ENCODE results near the gene OSBP2. TPM values are rescaled to one million over a fixed set of nuclear protein-coding genes. Genes with fewer than 3 reads are reported as not detected.
"Not testable (repeated sequence)": the region's sequence is repeated elsewhere in the genome, so short reads cannot be mapped to it uniquely, and the experiment has no call there.

Gene OSBP2
- total and polyA plus RNA-seq, 2 donors: 0.46 to 1.4 TPM

GRCh38 chr22:30704978-30705377 is 10.3 kb downstream of the OSBP2 start:
- Histone ChIP-seq H3K4me1 (ENCODE audit: control insufficient read depth in 2 of 2, insufficient read depth in 2 of 2, low read length in 2 of 2) (peaks cover 0 to 7% of the 10 kb centered on the region in 2 donors), H3K27me3 (ENCODE audit: control insufficient read depth in 2 of 2, insufficient read depth in 1 of 2, low read length in 1 of 2) (no peaks in the 10 kb centered on the region), H3K4me3 (ENCODE audit: low read length in 2 of 2) (no peak overlapping the region), H3K27ac (ENCODE audit: low read depth in 1 of 2, low read length in 1 of 2) (no peak overlapping the region), H3K9me3 (ENCODE audit: control insufficient read depth in 2 of 2, insufficient read depth in 1 of 2, low read length in 1 of 2) (no peaks in the 10 kb centered on the region), H3K36me3 (ENCODE audit: control insufficient read depth in 2 of 2, insufficient read depth in 2 of 2, low read length in 1 of 2) (no peaks in the 10 kb centered on the region)
- 97% methylated on average over 5 of the region's 5 CpGs for WGBS
- DNase-seq (ENCODE audit: low read depth in 6 of 9, low spot score in 9 of 9): no peak

- DNase-seq (ENCODE audit: low read depth in 6 of 9, low spot score in 9 of 9): no peak
- Histone ChIP-seq H3K9me3 (ENCODE audit: control insufficient read depth in 2 of 2, insufficient read depth in 1 of 2, low read length in 1 of 2) (no peaks in the 10 kb centered on the region), H3K27ac (ENCODE audit: low read depth in 1 of 2, low read length in 1 of 2) (no peak overlapping the region), H3K36me3 (ENCODE audit: control insufficient read depth in 2 of 2, insufficient read depth in 2 of 2, low read length in 1 of 2) (no peaks in the 10 kb centered on the region), H3K4me1 (ENCODE audit: control insufficient read depth in 2 of 2, insufficient read depth in 2 of 2, low read length in 2 of 2) (peaks cover 0 to 7% of the 10 kb centered on the region in 2 donors), H3K4me3 (ENCODE audit: low read length in 2 of 2) (no peak overlapping the region), H3K27me3 (ENCODE audit: control insufficient read depth in 2 of 2, insufficient read depth in 1 of 2, low read length in 1 of 2) (no peaks in the 10 kb centered on the region)
- WGBS: 78% methylated on average over 11 of the region's 11 CpGs
Observed at GRCh38 chr22:30705710-30706651, 11.3 kb downstream of the OSBP2 start.

GRCh38 chr22:30709980-30710379 is 15.3 kb downstream of the OSBP2 start:
- H3K4me1 ChIP-seq (ENCODE audit: control insufficient read depth in 2 of 2, insufficient read depth in 2 of 2, low read length in 2 of 2); H3K27me3 ChIP-seq (ENCODE audit: control insufficient read depth in 2 of 2, insufficient read depth in 1 of 2, low read length in 1 of 2); H3K36me3 ChIP-seq (ENCODE audit: control insufficient read depth in 2 of 2, insufficient read depth in 2 of 2, low read length in 1 of 2); H3K27ac ChIP-seq (ENCODE audit: low read depth in 1 of 2, low read length in 1 of 2); DNase-seq (ENCODE audit: low read depth in 6 of 9, low spot score in 9 of 9); H3K9me3 ChIP-seq (ENCODE audit: control insufficient read depth in 2 of 2, insufficient read depth in 1 of 2, low read length in 1 of 2); H3K4me3 ChIP-seq (ENCODE audit: low read length in 2 of 2): not testable (repeated sequence)
- WGBS: 86% methylated on average over 6 of the region's 6 CpGs

- H3K27me3 ChIP-seq (ENCODE audit: control insufficient read depth in 2 of 2, insufficient read depth in 1 of 2, low read length in 1 of 2): no peaks in the 10 kb centered on the region
- no peak for DNase-seq (ENCODE audit: low read depth in 6 of 9, low spot score in 9 of 9)
- H3K4me1 ChIP-seq (ENCODE audit: control insufficient read depth in 2 of 2, insufficient read depth in 2 of 2, low read length in 2 of 2): no peaks in the 10 kb centered on the region
- WGBS: 98% methylated on average over 1 of the region's 1 CpG
- H3K4me3 ChIP-seq (ENCODE audit: low read length in 2 of 2): no peak overlapping the region
- H3K36me3 ChIP-seq (ENCODE audit: control insufficient read depth in 2 of 2, insufficient read depth in 2 of 2, low read length in 1 of 2): no peaks in the 10 kb centered on the region
- H3K9me3 ChIP-seq (ENCODE audit: control insufficient read depth in 2 of 2, insufficient read depth in 1 of 2, low read length in 1 of 2): no peaks in the 10 kb centered on the region
- no peak overlapping the region for H3K27ac ChIP-seq (ENCODE audit: low read depth in 1 of 2, low read length in 1 of 2)
Observed at GRCh38 chr22:30712094-30712493, 17.4 kb downstream of the OSBP2 start.

GRCh38 chr22:30714062-30714461 is 19.4 kb downstream of the OSBP2 start:
- Histone ChIP-seq H3K4me3 (ENCODE audit: low read length in 2 of 2) (no peak overlapping the region), H3K27me3 (ENCODE audit: control insufficient read depth in 2 of 2, insufficient read depth in 1 of 2, low read length in 1 of 2) (no peaks in the 10 kb centered on the region), H3K4me1 (ENCODE audit: control insufficient read depth in 2 of 2, insufficient read depth in 2 of 2, low read length in 2 of 2) (no peaks in the 10 kb centered on the region), H3K9me3 (ENCODE audit: control insufficient read depth in 2 of 2, insufficient read depth in 1 of 2, low read length in 1 of 2) (no peaks in the 10 kb centered on the region), H3K27ac (ENCODE audit: low read depth in 1 of 2, low read length in 1 of 2) (no peak overlapping the region), H3K36me3 (ENCODE audit: control insufficient read depth in 2 of 2, insufficient read depth in 2 of 2, low read length in 1 of 2) (no peaks in the 10 kb centered on the region)
- no peak for DNase-seq (ENCODE audit: low read depth in 6 of 9, low spot score in 9 of 9)
- 99% methylated on average over 2 of the region's 2 CpGs for WGBS

- H3K27me3 ChIP-seq (ENCODE audit: control insufficient read depth in 2 of 2, insufficient read depth in 1 of 2, low read length in 1 of 2): no peaks in the 10 kb centered on the region
- H3K9me3 ChIP-seq (ENCODE audit: control insufficient read depth in 2 of 2, insufficient read depth in 1 of 2, low read length in 1 of 2): no peaks in the 10 kb centered on the region
- DNase-seq (ENCODE audit: low read depth in 6 of 9, low spot score in 9 of 9): no peak
- H3K36me3 ChIP-seq (ENCODE audit: control insufficient read depth in 2 of 2, insufficient read depth in 2 of 2, low read length in 1 of 2): no peaks in the 10 kb centered on the region
- H3K27ac ChIP-seq (ENCODE audit: low read depth in 1 of 2, low read length in 1 of 2): no peak overlapping the region
- 84% methylated on average over 4 of the region's 4 CpGs for WGBS
- no peaks in the 10 kb centered on the region for H3K4me1 ChIP-seq (ENCODE audit: control insufficient read depth in 2 of 2, insufficient read depth in 2 of 2, low read length in 2 of 2)
- no peak overlapping the region for H3K4me3 ChIP-seq (ENCODE audit: low read length in 2 of 2)
Observed at GRCh38 chr22:30717331-30717921, 22.8 kb downstream of the OSBP2 start.

- Histone ChIP-seq H3K4me3 (ENCODE audit: low read length in 2 of 2) (no peak overlapping the region), H3K4me1 (ENCODE audit: control insufficient read depth in 2 of 2, insufficient read depth in 2 of 2, low read length in 2 of 2) (no peaks in the 10 kb centered on the region), H3K9me3 (ENCODE audit: control insufficient read depth in 2 of 2, insufficient read depth in 1 of 2, low read length in 1 of 2) (no peaks in the 10 kb centered on the region), H3K36me3 (ENCODE audit: control insufficient read depth in 2 of 2, insufficient read depth in 2 of 2, low read length in 1 of 2) (no peaks in the 10 kb centered on the region), H3K27ac (ENCODE audit: low read depth in 1 of 2, low read length in 1 of 2) (no peak overlapping the region), H3K27me3 (ENCODE audit: control insufficient read depth in 2 of 2, insufficient read depth in 1 of 2, low read length in 1 of 2) (no peaks in the 10 kb centered on the region)
- WGBS: 97% methylated on average over 3 of the region's 3 CpGs
- DNase-seq (ENCODE audit: low read depth in 6 of 9, low spot score in 9 of 9): no peak
Observed at GRCh38 chr22:30717952-30718351, 23.3 kb downstream of the OSBP2 start.

GRCh38 chr22:30718491-30718890 is 23.8 kb downstream of the OSBP2 start:
- Histone ChIP-seq H3K36me3 (ENCODE audit: control insufficient read depth in 2 of 2, insufficient read depth in 2 of 2, low read length in 1 of 2) (no peaks in the 10 kb centered on the region), H3K4me3 (ENCODE audit: low read length in 2 of 2) (no peak overlapping the region), H3K4me1 (ENCODE audit: control insufficient read depth in 2 of 2, insufficient read depth in 2 of 2, low read length in 2 of 2) (no peaks in the 10 kb centered on the region), H3K27ac (ENCODE audit: low read depth in 1 of 2, low read length in 1 of 2) (no peak overlapping the region), H3K27me3 (ENCODE audit: control insufficient read depth in 2 of 2, insufficient read depth in 1 of 2, low read length in 1 of 2) (no peaks in the 10 kb centered on the region), H3K9me3 (ENCODE audit: control insufficient read depth in 2 of 2, insufficient read depth in 1 of 2, low read length in 1 of 2) (no peaks in the 10 kb centered on the region)
- DNase-seq (ENCODE audit: low read depth in 6 of 9, low spot score in 9 of 9): no peak
- 94% methylated on average over 4 of the region's 4 CpGs for WGBS

- H3K27ac ChIP-seq (ENCODE audit: low read depth in 1 of 2, low read length in 1 of 2): no peak overlapping the region
- no peaks in the 10 kb centered on the region for H3K9me3 ChIP-seq (ENCODE audit: control insufficient read depth in 2 of 2, insufficient read depth in 1 of 2, low read length in 1 of 2)
- DNase-seq (ENCODE audit: low read depth in 6 of 9, low spot score in 9 of 9): no peak
- H3K4me3 ChIP-seq (ENCODE audit: low read length in 2 of 2): no peak overlapping the region
- no peaks in the 10 kb centered on the region for H3K4me1 ChIP-seq (ENCODE audit: control insufficient read depth in 2 of 2, insufficient read depth in 2 of 2, low read length in 2 of 2)
- WGBS: 93% methylated on average over 4 of the region's 4 CpGs
- no peaks in the 10 kb centered on the region for H3K27me3 ChIP-seq (ENCODE audit: control insufficient read depth in 2 of 2, insufficient read depth in 1 of 2, low read length in 1 of 2)
- no peaks in the 10 kb centered on the region for H3K36me3 ChIP-seq (ENCODE audit: control insufficient read depth in 2 of 2, insufficient read depth in 2 of 2, low read length in 1 of 2)
Observed at GRCh38 chr22:30718938-30719337, 24.3 kb downstream of the OSBP2 start.
